HepG2 (cell line): ENCODE measurements around the gene CES2. TPM values are rescaled to one million over a fixed set of nuclear protein-coding genes. Genes with fewer than 3 reads are reported as not detected.

Experiments
- ARNTL ChIP-seq: sonication (generic); formaldehyde crosslinking; IDR thresholded peaks from 2 replicates; pipeline ENCODE4 v1.4.0; 2020; ENCODE audit warnings: mild to moderate bottlenecking, missing genetic modification reagents
- BCL3 ChIP-seq: sonication (generic); formaldehyde crosslinking; IDR thresholded peaks from 2 replicates; pipeline ENCODE4 v1.5.1; 2020; ENCODE audit warnings: mild to moderate bottlenecking, missing genetic modification reagents, moderate library complexity
- E2F2 ChIP-seq: sonication (generic); formaldehyde crosslinking; IDR thresholded peaks from 2 replicates; pipeline ENCODE4 v1.4.0; 2020; ENCODE audit warnings: missing genetic modification reagents, borderline replicate concordance
- FIP1L1 ChIP-seq: fragments of 200-400 bp; formaldehyde crosslinking; IDR thresholded peaks from 2 replicates; pipeline ENCODE4 v1.6.1; 2018; ENCODE audit warnings: low read depth, mild to moderate bottlenecking, low read length, moderate library complexity, borderline replicate concordance; ENCODE audit not compliant: insufficient read depth
- KDM6A ChIP-seq: IDR thresholded peaks from 2 replicates; pipeline ENCODE4 v1.6.1; 2016; ENCODE audit warnings: low read depth
- KLF15 ChIP-seq: sonication (generic); formaldehyde crosslinking; IDR thresholded peaks from 2 replicates; pipeline ENCODE4 v1.8.1; 2023; ENCODE audit warnings: borderline replicate concordance, mild to moderate bottlenecking, inconsistent platforms, missing genetic modification reagents, mixed read lengths
- MLX ChIP-seq: IDR thresholded peaks from 2 replicates; pipeline ENCODE4 v1.6.1; 2016
- NR2F1 ChIP-seq, 2 experiments: fragments of 450-650 bp in 1 of 2; formaldehyde crosslinking in 1 of 2; IDR thresholded peaks; 2 replicates each; pipeline versions ENCODE4 v1.5.0 to v1.6.1; 2016 to 2020; ENCODE audit warnings: mild to moderate bottlenecking in 1 of 2, missing compliant biosample characterization in 1 of 2, missing genetic modification reagents in 1 of 2, moderate library complexity in 1 of 2
- PBX3 ChIP-seq: sonication (generic); formaldehyde crosslinking; IDR thresholded peaks from 2 replicates; pipeline ENCODE4 v1.8.1; 2023; ENCODE audit warnings: missing genetic modification reagents, inconsistent platforms, borderline replicate concordance
- PLSCR1 ChIP-seq: sonication (generic); formaldehyde crosslinking; IDR thresholded peaks from 2 replicates; pipeline ENCODE4 v1.5.0; 2020; ENCODE audit warnings: missing genetic modification reagents, mild to moderate bottlenecking, borderline replicate concordance
- RFXAP ChIP-seq: sonication (generic); formaldehyde crosslinking; IDR thresholded peaks from 2 replicates; pipeline ENCODE4 v1.4.0; 2020; ENCODE audit warnings: missing genetic modification reagents, borderline replicate concordance
- SMYD3 ChIP-seq: sonication (generic); formaldehyde crosslinking; IDR thresholded peaks from 2 replicates; pipeline ENCODE4 v1.8.1; 2023; ENCODE audit warnings: mild to moderate bottlenecking, missing genetic modification reagents
- SUZ12 ChIP-seq: fragments of 150-350 bp; IDR thresholded peaks from 2 replicates; pipeline ENCODE4 v1.6.1; 2014; ENCODE audit warnings: low read depth, low read length
- TBP ChIP-seq: sonication (generic); formaldehyde crosslinking; IDR thresholded peaks from 2 replicates; pipeline ENCODE4 v1.5.0; 2020; ENCODE audit warnings: missing genetic modification reagents
- TEAD3 ChIP-seq: optimal IDR thresholded peaks from 2 replicates; pipeline ENCODE3; 2016; ENCODE audit warnings: borderline replicate concordance
- ZNF333 ChIP-seq: sonication (generic); formaldehyde crosslinking; IDR thresholded peaks from 2 replicates; pipeline ENCODE4 v1.4.0; 2020; ENCODE audit warnings: mild to moderate bottlenecking, missing genetic modification reagents, borderline replicate concordance
- ZNF343 ChIP-seq: sonication (generic); formaldehyde crosslinking; IDR thresholded peaks from 2 replicates; pipeline ENCODE4 v1.4.0; 2020; ENCODE audit warnings: mild to moderate bottlenecking, missing genetic modification reagents
- ZNF557 ChIP-seq: sonication (generic); formaldehyde crosslinking; IDR thresholded peaks from 2 replicates; pipeline ENCODE4 v1.4.0; 2020; ENCODE audit warnings: missing genetic modification reagents
- ZNF740 ChIP-seq: sonication (generic); formaldehyde crosslinking; IDR thresholded peaks from 2 replicates; pipeline ENCODE4 v1.4.0; 2020; ENCODE audit warnings: missing genetic modification reagents
- ZNF746 ChIP-seq: sonication (generic); formaldehyde crosslinking; IDR thresholded peaks from 2 replicates; pipeline ENCODE4 v1.8.0; 2022; ENCODE audit warnings: mild to moderate bottlenecking, missing genetic modification reagents
- ZNF816 ChIP-seq: sonication (generic); formaldehyde crosslinking; IDR thresholded peaks from 2 replicates; pipeline ENCODE4 v1.8.0; 2022; ENCODE audit warnings: missing genetic modification reagents, mild to moderate bottlenecking, borderline replicate concordance
- ZNF878 ChIP-seq: sonication (generic); formaldehyde crosslinking; IDR thresholded peaks from 2 replicates; pipeline ENCODE4 v1.8.1; 2023; ENCODE audit warnings: mild to moderate bottlenecking, missing genetic modification reagents, moderate library complexity
- polyA plus RNA-seq, 8 experiments: library from polyadenylated mRNA; depleted of rRNA in 3 of 8; stranded (reverse) in 7 of 8; unstranded in 1 of 8; fragments of >200 nt; fragmentation: Illumina TruSeq in 4 of 8; extraction: Trizol in 4 of 8; gene quantifications; 2 replicates each; pipeline versions ENCODE4 v1.2.1 to v1.2.3, GENCODE V29; 2011 to 2016; ENCODE audit warnings: low read depth in 4 of 8, missing spikeins in 1 of 8, mixed read lengths in 1 of 8; ENCODE audit not compliant: insufficient read depth in 1 of 8
- total RNA-seq, 5 experiments: library from RNA; depleted of rRNA; stranded (reverse); fragments of >200 nt; fragmentation: Illumina TruSeq; extraction: Trizol; gene quantifications; 2 replicates each; pipeline ENCODE4 v1.2.3, GENCODE V29; 2016; ENCODE audit warnings: low read depth in 1 of 5

CES2 gene
- total and polyA plus RNA-seq, 2 of the 13 experiments (the other 11 are each of a cell fraction or from before 2014, with no cell fraction given), result 50.6 to 63.8 TPM

- TF ChIP-seq E2F2 (CRISPR knock-in tag) (no peak), KLF15 (no peak), ZNF333 (CRISPR knock-in tag) (no peak), ZNF557 (CRISPR knock-in tag) (no peak), SUZ12 (0 out of 2 replicates have a peak, but pooled peaks have one; percentile 12), ZNF343 (CRISPR knock-in tag) (no peak), ZNF746 (CRISPR knock-in tag) (no peak), TEAD3 (CRISPR knock-in tag) (peak; percentile 82), KDM6A (CRISPR knock-in tag) (no peak), SMYD3 (CRISPR knock-in tag) (no peak), PBX3 (no peak), ARNTL (CRISPR knock-in tag) (no peak), BCL3 (no peak), NR2F1 (CRISPR knock-in tag; IDR thresholded peaks at IDR 0.05) (no peak), TBP (no peak), ZNF740 (CRISPR knock-in tag) (no peak), ZNF816 (CRISPR knock-in tag) (no peak), PLSCR1 (CRISPR knock-in tag) (no peak), RFXAP (CRISPR knock-in tag) (no peak), FIP1L1 (no peak), ZNF878 (CRISPR knock-in tag) (no peak), MLX (no peak; the same call in 1 of the 2 replicates)
Observed at GRCh38 chr16:66894948-66895688, 40.2 kb upstream of the CES2 start (continued).
